Stimulated activated CD8-positive, alpha-beta memory T cell treated with anti-CD3 and anti-CD28 coated beads, Interleukin-4, amount 100 ng/mL, for 24 hours (primary cell): ENCODE results near the gene ZNF784.
A peak's percentile ranks its signal among the peaks of the same experiment; 100 is the strongest.

Experiments
- DNase-seq: peaks from one replicate; pipeline ENCODE4 v3.0.0-alpha.2; 2020; ENCODE audit warnings: low read depth

The ZNF784 gene

DNA sequence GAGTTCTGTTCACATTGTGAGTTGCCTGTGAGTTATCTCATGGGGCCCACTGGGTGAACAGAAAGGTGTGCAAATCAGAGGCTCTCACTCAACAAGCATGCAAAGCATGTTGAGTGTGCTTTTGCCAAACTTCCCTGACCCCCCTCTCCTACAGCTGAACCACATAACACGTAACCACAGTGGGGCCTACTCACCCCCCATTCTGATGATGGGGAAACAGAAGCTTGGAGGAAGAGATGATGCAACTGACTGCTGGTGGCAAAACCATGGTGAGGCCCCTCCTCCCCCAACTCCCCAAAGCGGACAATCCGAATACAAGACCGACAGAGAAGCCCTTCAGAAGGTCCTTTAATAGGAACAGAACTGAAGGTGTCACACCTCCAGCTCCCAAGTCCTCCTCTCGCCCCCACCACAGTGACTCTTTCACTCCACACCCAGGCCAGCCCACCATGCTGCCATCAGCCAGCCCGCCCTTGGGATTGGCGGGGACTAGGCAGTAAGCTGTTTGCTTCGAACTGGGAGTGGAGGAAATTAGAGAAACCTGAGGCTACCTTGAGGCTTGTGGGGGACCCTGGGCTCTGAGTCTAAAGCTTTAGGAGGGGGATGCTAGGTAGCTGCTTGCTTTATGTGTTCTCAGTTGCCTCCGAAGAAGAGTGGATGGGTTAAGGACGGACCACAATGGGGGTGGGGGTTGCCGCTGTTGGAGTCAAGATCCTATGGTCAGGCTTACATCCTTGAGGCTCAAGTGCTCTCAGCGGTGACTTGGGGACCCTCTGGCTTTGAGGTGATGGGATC lies 3.8 kb downstream of the ZNF784 start:
- no peak for DNase-seq

DNA sequence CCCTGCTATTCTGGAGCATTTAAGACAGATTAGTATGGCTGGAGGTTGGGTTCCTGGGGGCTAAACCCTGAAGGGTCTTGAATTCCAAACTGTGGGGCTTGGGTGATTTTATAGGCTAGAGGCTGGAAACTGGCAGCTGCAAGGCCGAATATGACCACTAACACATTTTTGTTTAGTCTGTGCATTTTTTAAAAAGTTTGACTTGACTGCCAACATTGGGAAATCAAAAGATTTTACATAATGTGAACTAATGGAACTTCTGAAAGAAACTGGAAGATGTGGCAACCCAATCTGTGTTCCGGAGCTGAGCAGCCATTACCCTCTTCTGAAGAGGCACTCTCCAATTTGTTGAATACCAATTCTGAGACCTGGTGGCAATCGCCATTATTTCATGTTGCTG lies 5.1 kb downstream of the ZNF784 start:
- DNase-seq, result no peak

GRCh38 chr19:55618426-55618825 lies 5.9 kb downstream of the ZNF784 start:
- no peak for DNase-seq

GRCh38 chr19:55617426-55617825 lies 6.9 kb downstream of the ZNF784 start:
- no peak for DNase-seq

- no peak for DNase-seq
Observed at GRCh38 chr19:55616395-55616875, 7.9 kb downstream of the ZNF784 start.

DNA sequence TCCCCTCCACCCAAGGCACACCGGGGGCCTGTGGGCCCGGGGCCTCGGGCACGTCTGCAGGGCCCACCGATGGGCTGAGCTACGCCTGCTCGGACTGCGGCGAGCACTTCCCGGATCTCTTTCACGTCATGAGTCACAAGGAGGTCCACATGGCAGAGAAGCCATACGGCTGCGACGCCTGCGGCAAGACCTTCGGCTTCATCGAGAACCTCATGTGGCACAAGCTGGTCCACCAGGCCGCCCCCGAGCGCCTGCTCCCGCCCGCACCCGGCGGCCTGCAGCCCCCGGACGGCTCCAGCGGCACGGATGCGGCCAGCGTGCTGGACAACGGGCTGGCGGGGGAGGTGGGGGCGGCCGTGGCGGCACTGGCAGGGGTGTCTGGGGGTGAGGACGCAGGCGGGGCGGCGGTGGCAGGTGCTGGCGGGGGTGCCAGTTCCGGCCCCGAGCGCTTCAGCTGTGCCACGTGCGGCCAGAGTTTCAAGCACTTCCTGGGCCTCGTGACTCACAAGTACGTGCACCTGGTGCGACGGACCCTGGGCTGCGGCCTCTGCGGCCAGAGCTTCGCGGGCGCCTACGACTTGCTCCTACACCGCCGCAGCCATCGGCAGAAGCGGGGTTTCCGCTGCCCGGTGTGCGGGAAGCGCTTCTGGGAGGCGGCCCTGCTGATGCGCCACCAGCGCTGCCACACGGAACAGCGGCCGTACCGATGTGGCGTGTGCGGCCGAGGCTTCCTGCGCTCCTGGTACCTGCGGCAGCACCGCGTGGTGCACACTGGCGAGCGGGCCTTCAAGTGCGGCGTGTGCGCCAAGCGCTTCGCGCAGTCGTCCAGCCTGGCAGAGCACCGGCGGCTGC lies 8.6 kb downstream of the ZNF784 start:
- DNase-seq, result no peak

DNA sequence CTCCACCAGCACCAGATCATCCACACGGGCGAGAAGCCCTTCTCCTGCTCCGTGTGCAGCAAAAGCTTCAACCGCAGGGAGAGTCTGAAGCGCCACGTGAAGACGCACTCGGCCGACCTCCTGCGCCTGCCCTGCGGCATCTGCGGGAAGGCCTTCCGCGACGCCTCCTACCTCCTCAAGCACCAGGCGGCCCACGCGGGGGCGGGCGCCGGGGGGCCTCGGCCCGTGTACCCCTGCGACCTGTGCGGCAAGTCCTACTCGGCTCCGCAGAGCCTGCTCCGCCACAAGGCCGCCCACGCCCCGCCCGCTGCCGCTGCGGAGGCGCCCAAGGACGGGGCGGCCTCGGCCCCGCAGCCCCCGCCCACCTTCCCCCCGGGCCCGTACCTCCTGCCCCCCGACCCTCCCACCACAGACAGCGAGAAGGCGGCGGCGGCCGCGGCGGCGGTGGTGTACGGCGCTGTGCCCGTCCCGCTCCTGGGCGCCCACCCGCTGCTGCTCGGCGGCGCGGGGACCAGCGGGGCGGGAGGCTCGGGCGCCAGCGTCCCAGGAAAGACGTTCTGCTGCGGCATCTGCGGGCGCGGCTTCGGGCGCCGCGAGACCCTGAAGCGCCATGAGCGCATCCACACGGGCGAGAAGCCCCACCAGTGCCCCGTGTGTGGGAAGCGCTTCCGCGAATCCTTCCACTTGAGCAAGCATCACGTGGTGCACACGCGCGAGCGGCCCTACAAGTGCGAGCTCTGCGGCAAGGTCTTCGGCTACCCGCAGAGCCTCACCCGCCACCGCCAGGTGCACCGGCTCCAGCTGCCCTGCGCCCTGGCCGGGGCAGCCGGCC lies 9.4 kb downstream of the ZNF784 start:
- DNase-seq, result no peak

- no peak for DNase-seq
Observed at GRCh38 chr19:55613930-55614710, 10.2 kb downstream of the ZNF784 start.

GRCh38 chr19:55613396-55613795 lies 11.0 kb downstream of the ZNF784 start:
- no peak for DNase-seq

GRCh38 chr19:55611983-55612645 lies 12.3 kb downstream of the ZNF784 start:
- DNase-seq, result no peak

DNA sequence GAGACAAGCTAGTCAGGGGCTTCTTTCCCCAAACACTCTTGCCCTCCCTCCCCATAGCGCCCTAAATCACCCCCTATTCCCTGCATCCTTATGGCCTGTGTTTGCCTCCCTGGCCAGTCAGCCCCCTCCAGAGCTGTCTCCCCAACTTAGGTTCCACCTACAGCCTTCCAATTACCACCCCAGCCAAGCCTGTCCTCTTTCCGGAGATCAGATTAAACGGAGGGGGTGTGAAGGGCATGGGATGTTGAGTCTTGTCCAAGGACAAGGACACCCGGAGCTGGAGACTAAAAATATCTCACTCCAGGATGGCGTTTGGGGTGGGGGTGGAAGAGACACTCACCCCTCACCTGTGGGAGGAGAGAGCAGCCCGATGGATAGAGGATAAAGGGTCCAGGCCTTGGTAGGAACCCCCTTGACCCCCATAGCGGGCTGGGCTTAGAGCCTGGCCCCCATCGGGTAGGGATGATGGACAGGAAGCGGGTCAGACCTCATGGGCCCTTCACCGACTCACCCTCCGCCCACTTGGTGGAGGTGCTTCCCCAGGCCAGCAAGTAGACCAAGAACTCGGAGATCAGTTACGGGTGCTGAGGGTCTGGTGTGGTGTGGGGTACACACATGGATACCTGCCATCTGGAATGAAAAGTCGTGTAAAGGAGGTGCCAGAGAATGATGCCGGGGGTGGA lies 12.9 kb downstream of the ZNF784 start:
- DNase-seq, result no peak

DNA sequence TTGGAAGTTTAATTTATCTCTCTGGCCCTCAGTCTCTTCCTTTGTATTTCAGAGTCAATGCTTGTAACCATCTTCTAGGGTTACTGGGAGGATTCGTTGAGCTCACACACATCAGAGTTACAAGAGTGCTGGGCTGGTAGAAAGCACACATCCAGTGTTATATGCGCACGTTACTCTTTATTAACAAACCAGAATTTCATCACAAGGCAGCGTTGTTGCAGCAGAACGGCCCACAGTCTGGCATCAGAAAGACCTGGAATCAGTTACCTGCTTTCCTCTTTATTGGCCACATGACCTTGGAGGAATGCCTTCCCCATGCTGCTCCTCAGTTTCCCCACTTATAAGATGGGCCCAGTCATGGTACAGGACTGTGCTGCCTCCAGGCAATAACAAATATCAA lies 15.0 kb downstream of the ZNF784 start:
- DNase-seq, result no peak

DNA sequence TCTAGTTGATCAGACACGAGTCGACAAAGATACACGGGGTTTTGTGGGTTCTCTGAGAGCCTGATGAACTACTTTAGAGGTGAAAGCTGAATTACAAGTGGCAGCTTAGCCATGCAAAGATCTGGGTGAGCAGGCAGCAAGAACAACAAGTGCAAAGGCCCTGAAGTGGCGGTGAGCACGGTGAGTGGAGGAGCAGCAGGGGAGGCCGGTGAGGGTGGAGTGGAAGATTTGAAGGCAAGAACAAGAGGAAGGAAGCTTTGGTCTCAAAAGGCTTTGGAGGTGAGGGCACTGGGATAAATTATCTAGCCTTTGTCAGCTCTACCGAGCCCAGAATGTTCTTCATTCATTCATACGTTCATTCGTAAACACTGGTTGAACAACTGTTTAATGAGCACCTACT lies 17.5 kb downstream of the ZNF784 start:
- no peak for DNase-seq

GRCh38 chr19:55606471-55606787 lies 17.9 kb downstream of the ZNF784 start:
- no peak for DNase-seq

- DNase-seq, result peak; percentile 49
Observed at GRCh38 chr19:55605637-55606470, 18.5 kb downstream of the ZNF784 start, which contains the start of gene ZNF865. Gene ZNF865, plus strand, starts transcription at chr19:55605647. Its CDS starts 7,972 bp downstream, at chr19:55613619.

DNA sequence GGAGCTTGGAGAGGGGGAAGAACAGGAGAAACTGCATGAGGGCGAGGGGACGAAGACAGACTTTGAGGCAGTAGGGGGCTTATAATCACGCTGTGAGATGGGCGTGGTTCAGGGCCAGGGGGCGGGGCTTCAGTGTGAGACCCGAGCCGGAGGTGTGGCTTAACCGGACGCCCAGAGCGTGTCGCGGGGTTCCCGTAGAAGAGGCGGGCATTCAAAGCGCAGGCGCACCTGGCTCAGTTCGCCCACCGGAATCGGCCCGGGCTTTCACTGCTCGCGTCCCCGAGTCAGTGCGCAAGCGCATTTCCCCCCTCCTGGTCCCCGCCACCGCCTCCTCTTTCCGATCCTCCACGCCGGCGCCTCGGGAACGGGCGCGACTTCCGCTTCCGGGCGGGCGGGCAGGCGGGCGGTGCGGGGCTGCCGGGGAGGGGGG lies 19.1 kb downstream of the ZNF784 start:
- peak; percentile 98 for DNase-seq

- no peak for DNase-seq
Observed at GRCh38 chr19:55603581-55604292, 20.6 kb downstream of the ZNF784 start.

DNA sequence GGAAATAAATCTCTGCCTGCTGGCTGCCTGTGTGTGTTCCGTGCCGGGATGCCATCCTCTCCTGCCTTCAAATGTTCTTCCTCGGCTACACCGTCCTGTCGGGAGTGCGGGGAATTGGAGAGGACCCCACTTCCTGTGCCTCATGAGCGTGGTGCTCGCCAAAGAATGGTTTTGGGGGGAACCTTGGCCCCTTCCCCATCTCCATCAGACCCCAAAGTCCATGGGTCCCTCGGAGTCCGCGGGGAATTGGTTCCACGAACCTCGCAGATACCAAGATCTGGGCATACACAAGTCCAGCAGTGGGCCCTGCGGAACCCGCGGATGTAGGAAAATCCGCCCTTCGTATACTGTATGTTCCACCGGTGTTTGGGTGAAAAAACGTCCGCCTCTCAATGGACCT lies 21.3 kb downstream of the ZNF784 start:
- DNase-seq, result no peak
